ENCODE measurements around the gene COBL. TPM values are rescaled to one million over a fixed set of nuclear protein-coding genes. Genes with fewer than 3 reads are reported as not detected.

The COBL gene
- total and polyA plus RNA-seq, 10 of the 15 experiments (the other 5 are each of a cell fraction or from before 2014, with no cell fraction given), result 0.21 TPM; not detected in 9

DNA sequence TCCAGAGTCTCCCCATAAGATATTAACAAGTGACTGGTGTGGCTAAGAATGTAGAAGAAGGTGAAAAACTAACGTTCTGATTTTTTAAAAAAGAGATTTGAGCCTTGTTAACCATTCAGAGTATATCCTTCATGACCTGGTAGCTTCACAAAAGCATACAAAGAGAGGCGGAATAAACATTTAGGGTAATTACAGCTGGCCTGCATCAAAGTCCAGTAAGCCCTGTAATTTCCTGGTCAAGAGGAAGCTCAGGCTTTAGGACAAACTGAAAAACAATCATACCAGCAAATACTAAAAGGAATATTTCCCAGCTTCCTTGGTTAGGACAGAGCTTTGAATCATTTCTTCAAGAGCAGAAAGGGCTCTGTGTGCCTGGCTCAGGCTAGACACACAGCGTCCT is 165.2 kb downstream of the COBL start:
- no peaks in the 10 kb centered on the region for H3K36me3 ChIP-seq (ENCODE audit: control insufficient read depth in 2 of 2, insufficient read depth in 2 of 2, low read length in 1 of 2)
- no TSS peak for BruUV-seq (replicated peaks)
- ChIA-PET RAD21 (ENCODE audit: unreplicated experiment) (no interaction called here), POLR2A (no interaction called here), CTCF (interaction anchor here (3.5 kb wide), 1 partner anchor 10 kb away, joined by 47 read pairs; no protein-coding TSS in a partner anchor), SMC1A (ENCODE audit: uncharacterized antibody, unreplicated experiment) (interaction anchor here (0.6 to 3.7 kb wide), 2 partner anchors 9 to 1687 kb away, joined by 3 to 15 read pairs; no protein-coding TSS in a partner anchor)
- H3K27me3 ChIP-seq (replicated peaks in 1 of 2; ENCODE audit: control insufficient read depth in 2 of 2, insufficient read depth in 2 of 2, low read length in 1 of 2), result 0 out of 4 replicates have a peak, but pooled peaks cover 0 to 2% of the 10 kb centered on the region in 2 experiments
- H2AFZ ChIP-seq (ENCODE audit: control insufficient read depth, low read depth, low read length), result no peak overlapping the region
- no peak overlapping the region for H3K4me2 ChIP-seq (ENCODE audit: control insufficient read depth, insufficient read depth)
- H3K4me3 ChIP-seq, result no peak overlapping the region
- no peak for FAIRE-seq
- DNase-seq (ENCODE audit: low read depth, low spot score), result no peak
- H4K20me1 ChIP-seq (ENCODE audit: control insufficient read depth, insufficient read depth), result no peaks in the 10 kb centered on the region
- intact Hi-C loops (cut with micrococcal nuclease; ENCODE audit: unreplicated experiment) (no loop called here), in situ Hi-C loops (cut with MboI) (loop anchor here (10.0 kb wide), 2 partner anchors 687 to 947 kb away; no protein-coding TSS in a partner anchor)
- H3K9me3 ChIP-seq (replicated peaks; ENCODE audit: control insufficient read depth, insufficient read depth, low read length), result no peaks in the 10 kb centered on the region; the same call in 2 of the 3 replicates
- TF ChIP-seq CREM (IDR thresholded peaks at IDR 0.05; ENCODE audit: low read depth) (no peak), JUND (IDR thresholded peaks at IDR 0.05; ENCODE audit: low read depth, low read length) (no peak), NKRF (conservative IDR thresholded peaks at IDR 0.05) (no peak), CTCF (IDR thresholded peaks at IDR 0.05 in 2 of 3, conservative IDR thresholded peaks at IDR 0.05 in 1 of 3; ENCODE audit: control insufficient read depth in 2 of 3, extremely low read depth in 1 of 3, insufficient read depth in 1 of 3, low read depth in 3 of 3, low read length in 3 of 3) (no peak), RB1 (IDR thresholded peaks at IDR 0.05; ENCODE audit: borderline replicate concordance) (no peak), ZNF687 (IDR thresholded peaks at IDR 0.05) (no peak), RELA (IDR thresholded peaks at IDR 0.05; ENCODE audit: borderline replicate concordance, partially characterized antibody) (no peak), IKZF1 (conservative IDR thresholded peaks at IDR 0.05) (no peak), POLR2AphosphoS5 (IDR thresholded peaks at IDR 0.05; ENCODE audit: low read length) (no peak), KAT2A (conservative IDR thresholded peaks at IDR 0.05; ENCODE audit: control insufficient read depth, low read depth, low read length) (no peak), FOS (IDR thresholded peaks at IDR 0.05; ENCODE audit: borderline replicate concordance, extremely low read depth, insufficient read length) (no peak), IKZF2 (IDR thresholded peaks at IDR 0.05) (no peak), SIX5 (IDR thresholded peaks at IDR 0.05; ENCODE audit: low read depth, low read length, severe bottlenecking) (no peak), LARP7 (IDR thresholded peaks at IDR 0.05) (no peak), KDM1A (IDR thresholded peaks at IDR 0.05; ENCODE audit: borderline replicate concordance) (no peak), HSF1 (IDR thresholded peaks at IDR 0.05; ENCODE audit: low read depth, low read length) (no peak)
- H3K27ac ChIP-seq (ENCODE audit: control insufficient read depth, insufficient read depth), result no peak overlapping the region
- no peak for ATAC-seq
- WGBS (ENCODE audit: insufficient coverage, insufficient replicate concordance, low lambda C conversion rate, missing lambda C conversion rate), result 10% methylated on average over 3 of the region's 3 CpGs
- no peak overlapping the region for H3K9ac ChIP-seq (ENCODE audit: control insufficient read depth, insufficient read depth, low read length)
- H3K79me2 ChIP-seq (ENCODE audit: control insufficient read depth, insufficient read depth, low read length), result no peaks in the 10 kb centered on the region
- no peaks in the 10 kb centered on the region for H3K4me1 ChIP-seq (ENCODE audit: control insufficient read depth, insufficient read depth, low read length)

All from GM12878 (cell line).